HFFc6 (cell line): ENCODE measurements around the gene PLCG1. TPM values are rescaled to one million over a fixed set of nuclear protein-coding genes. Genes with fewer than 3 reads are reported as not detected.

ENCODE experiments used
- DNase-seq: peaks from one replicate; pipeline ENCODE4 v3.0.0-alpha.2; 2018
- H3K27ac Mint-ChIP-seq: 2 replicates; pipeline ENCODE4 v1.8.0; 2020; ENCODE audit warnings: mild to moderate bottlenecking, mixed read lengths
- H3K27me3 Mint-ChIP-seq: 2 replicates; pipeline ENCODE4 v1.8.0; 2021; ENCODE audit warnings: mild to moderate bottlenecking, moderate library complexity, mixed read lengths; ENCODE audit not compliant: insufficient read depth
- H3K36me3 Mint-ChIP-seq: 2 replicates; pipeline ENCODE4 v1.8.0; 2021; ENCODE audit warnings: low read depth, mixed read lengths
- H3K4me1 Mint-ChIP-seq: 2 replicates; pipeline ENCODE4 v1.8.0; 2020; ENCODE audit warnings: low read depth, mixed read lengths
- H3K4me3 Mint-ChIP-seq: 2 replicates; pipeline ENCODE4 v1.8.0; 2020; ENCODE audit warnings: mild to moderate bottlenecking, moderate library complexity, mixed read lengths
- H3K9me3 Mint-ChIP-seq: 2 replicates; pipeline ENCODE4 v1.8.0; 2020; ENCODE audit warnings: mild to moderate bottlenecking, mixed read lengths
- long read RNA-seq: library from polyadenylated mRNA; unstranded; transcript quantifications from one replicate; pipeline ENCODE4 v2.0.0, GENCODE V29; 2019
- total RNA-seq, 6 experiments: library from RNA; stranded (reverse); fragmentation: NEBNext Ultra II Directional; extraction: Animal tissue kit (Norgen Biotek cat#: 25700); gene quantifications; 2 replicates in 1 of 6; 3 replicates in 5 of 6; pipeline ENCODE4 v1.2.3, GENCODE V29; 2021
- TF ChIP-seq, protein P1 (sequence below): fragments of 200-600 bp; sonication (generic); IDR thresholded peaks from 2 replicates; pipeline ENCODE4 v1.5.0; 2021; ENCODE audit warnings: antibody characterized with exemption, mild to moderate bottlenecking

PLCG1 gene
- total RNA-seq = 10 to 100 TPM; 44.4 to 62.1 (median 50.1) TPM
- long read RNA-seq, partial matches to known transcripts = 0 of 5 reads
- long read RNA-seq, other reads (novel, unspliced or antisense) = 5 of 5 reads

DNA sequence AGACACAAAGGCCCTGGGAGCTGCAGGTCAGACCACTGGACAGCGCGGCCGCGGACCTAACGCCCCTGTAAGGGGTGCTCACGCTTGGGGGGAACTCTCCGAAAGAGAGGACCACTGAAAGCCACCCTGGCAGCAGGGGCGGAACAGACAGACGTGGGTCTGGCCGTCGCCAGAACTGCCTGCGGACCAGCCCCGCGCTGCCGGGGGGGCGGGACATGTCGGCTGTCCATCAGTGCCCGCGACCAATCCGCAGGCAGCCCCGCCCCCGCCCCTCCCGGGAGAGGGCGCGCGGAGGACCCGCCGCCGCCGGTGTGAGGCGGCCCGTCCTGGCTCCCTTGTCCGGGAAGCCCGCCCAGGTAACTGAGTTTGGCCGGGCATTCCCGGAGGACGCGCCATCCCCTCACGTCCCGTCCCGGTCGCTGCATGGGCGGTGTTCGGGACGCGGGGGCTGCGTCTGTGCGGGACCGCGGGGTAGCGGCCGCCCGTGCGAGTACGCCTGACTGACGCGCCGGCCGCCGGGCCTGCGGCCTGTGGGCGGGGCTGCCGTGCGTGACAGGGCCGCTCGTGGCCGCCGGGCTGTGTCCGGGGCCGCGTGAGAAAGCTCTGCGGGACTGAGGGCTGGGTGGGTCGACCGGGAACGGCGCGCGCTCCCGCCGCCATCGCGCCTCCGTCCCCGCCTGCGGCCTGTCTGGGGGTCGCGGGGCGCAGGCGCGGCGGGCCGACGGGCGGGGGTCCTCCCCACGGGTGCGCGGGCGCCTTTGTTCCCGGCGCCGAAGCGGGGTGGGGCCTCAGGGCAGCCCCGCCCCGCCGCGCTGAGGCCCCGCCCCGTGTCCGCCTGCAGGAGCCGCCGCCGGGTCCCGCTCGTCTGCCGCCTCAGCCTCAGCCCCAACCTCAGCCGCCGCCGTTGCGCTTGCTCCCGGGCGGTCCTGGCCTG is at the start of gene PLCG1:
TSS of gene PLCG1 (plus strand) at position 864 of the 934 bp plus-strand sequence. CDS start 99 bp downstream, outside the sequence.
- no peaks in the 10 kb centered on the region for H3K9me3 Mint-ChIP-seq
- peaks cover 6% of the 10 kb centered on the region for H3K27me3 Mint-ChIP-seq
- H3K4me1 Mint-ChIP-seq = peaks cover 45% of the 10 kb centered on the region
- no peaks in the 10 kb centered on the region; the same call in 1 of the 2 replicates for H3K36me3 Mint-ChIP-seq
- TF ChIP-seq, protein P1, sequence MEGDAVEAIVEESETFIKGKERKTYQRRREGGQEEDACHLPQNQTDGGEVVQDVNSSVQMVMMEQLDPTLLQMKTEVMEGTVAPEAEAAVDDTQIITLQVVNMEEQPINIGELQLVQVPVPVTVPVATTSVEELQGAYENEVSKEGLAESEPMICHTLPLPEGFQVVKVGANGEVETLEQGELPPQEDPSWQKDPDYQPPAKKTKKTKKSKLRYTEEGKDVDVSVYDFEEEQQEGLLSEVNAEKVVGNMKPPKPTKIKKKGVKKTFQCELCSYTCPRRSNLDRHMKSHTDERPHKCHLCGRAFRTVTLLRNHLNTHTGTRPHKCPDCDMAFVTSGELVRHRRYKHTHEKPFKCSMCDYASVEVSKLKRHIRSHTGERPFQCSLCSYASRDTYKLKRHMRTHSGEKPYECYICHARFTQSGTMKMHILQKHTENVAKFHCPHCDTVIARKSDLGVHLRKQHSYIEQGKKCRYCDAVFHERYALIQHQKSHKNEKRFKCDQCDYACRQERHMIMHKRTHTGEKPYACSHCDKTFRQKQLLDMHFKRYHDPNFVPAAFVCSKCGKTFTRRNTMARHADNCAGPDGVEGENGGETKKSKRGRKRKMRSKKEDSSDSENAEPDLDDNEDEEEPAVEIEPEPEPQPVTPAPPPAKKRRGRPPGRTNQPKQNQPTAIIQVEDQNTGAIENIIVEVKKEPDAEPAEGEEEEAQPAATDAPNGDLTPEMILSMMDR = no peak; the same call in 1 of the 2 replicates
- H3K4me3 Mint-ChIP-seq = peak within 1 kb of the TSS; percentile 90
- peak within 1 kb of the TSS; percentile 86 for H3K27ac Mint-ChIP-seq
- DNase-seq = peak; percentile 49

DNA sequence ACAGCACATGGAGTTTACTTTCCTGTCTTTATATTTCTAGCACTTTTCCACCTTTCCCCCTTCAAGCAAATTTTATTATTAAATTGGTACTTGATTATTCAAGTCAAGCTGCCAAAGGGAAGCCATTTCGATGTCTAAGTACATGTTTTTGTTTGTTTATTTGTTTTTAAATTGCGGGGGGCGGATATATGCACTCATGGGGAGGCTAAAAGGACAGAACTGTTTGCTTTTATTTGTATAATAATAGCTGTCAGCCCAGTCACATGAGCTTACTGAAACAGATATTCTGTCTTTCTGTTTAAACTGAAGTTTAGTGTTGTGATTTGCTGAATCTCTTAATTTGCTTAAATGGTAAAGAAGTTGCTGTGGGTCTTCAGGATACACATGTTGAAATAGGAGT is 49.6 kb upstream of the PLCG1 start:
- no peak for DNase-seq
- H3K36me3 Mint-ChIP-seq = peaks cover 35% of the 10 kb centered on the region

DNA sequence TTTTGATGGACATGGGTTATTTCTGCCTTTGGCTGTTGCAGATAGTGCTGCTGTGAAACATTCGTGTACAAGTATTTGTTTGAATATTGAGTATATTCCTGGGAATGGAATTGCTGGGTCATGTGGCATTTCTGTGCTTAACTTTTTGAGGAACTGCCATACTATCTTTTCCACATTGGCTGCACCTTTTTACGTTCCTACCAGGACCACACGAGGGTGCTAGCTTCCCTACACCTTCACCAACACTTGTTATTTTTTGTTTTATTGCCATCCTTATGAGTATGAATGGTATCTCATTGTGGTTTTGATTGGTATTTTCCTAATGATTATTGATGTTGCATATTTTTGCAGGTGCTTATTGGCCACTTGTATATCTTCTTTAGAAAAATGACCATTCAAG is 47.8 kb upstream of the PLCG1 start:
- Mint-ChIP-seq H3K27me3 (no peaks in the 10 kb centered on the region), H3K4me3 (no peak overlapping the region), H3K36me3 (peaks cover 33% of the 10 kb centered on the region), H3K4me1 (peaks cover 10% of the 10 kb centered on the region), H3K27ac (no peak overlapping the region), H3K9me3 (no peaks in the 10 kb centered on the region)
- DNase-seq = no peak
- TF ChIP-seq, protein P1 = peak; percentile 43

More for the DNA sequence above, 49.6 kb upstream of the PLCG1 start:
- H3K9me3 Mint-ChIP-seq = no peaks in the 10 kb centered on the region
- no peak overlapping the region for H3K4me3 Mint-ChIP-seq
- no peaks in the 10 kb centered on the region for H3K27me3 Mint-ChIP-seq
- H3K4me1 Mint-ChIP-seq = peaks cover 10% of the 10 kb centered on the region
- H3K27ac Mint-ChIP-seq = no peak overlapping the region
- TF ChIP-seq, protein P1 = no peak

DNA sequence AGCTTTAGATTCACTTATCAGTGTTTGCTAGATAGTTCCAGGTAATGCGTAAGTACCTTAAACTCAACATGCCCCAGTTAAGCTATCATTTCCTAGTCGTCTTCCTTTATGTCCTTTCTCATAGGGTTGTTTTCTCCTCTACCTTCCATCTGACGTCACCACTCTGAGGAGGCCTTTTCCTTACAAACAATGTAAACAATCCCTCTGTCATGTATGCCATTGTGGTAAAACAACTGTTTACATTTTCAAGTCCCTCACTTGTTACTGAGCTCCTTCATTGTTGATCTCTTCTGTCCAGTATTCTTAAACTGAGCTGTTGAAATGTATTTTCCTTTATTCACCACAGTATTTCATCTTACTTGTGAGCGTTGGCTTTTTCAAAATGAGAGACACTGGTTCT is 45.4 kb upstream of the PLCG1 start:
- no peaks in the 10 kb centered on the region; the same call in 1 of the 2 replicates for H3K27me3 Mint-ChIP-seq
- TF ChIP-seq, protein P1 = no peak
- H3K27ac Mint-ChIP-seq = no peak overlapping the region
- H3K9me3 Mint-ChIP-seq = no peaks in the 10 kb centered on the region
- peaks cover 26% of the 10 kb centered on the region for H3K36me3 Mint-ChIP-seq
- H3K4me3 Mint-ChIP-seq = no peak overlapping the region
- no peak for DNase-seq
- H3K4me1 Mint-ChIP-seq = peaks cover 4% of the 10 kb centered on the region

DNA sequence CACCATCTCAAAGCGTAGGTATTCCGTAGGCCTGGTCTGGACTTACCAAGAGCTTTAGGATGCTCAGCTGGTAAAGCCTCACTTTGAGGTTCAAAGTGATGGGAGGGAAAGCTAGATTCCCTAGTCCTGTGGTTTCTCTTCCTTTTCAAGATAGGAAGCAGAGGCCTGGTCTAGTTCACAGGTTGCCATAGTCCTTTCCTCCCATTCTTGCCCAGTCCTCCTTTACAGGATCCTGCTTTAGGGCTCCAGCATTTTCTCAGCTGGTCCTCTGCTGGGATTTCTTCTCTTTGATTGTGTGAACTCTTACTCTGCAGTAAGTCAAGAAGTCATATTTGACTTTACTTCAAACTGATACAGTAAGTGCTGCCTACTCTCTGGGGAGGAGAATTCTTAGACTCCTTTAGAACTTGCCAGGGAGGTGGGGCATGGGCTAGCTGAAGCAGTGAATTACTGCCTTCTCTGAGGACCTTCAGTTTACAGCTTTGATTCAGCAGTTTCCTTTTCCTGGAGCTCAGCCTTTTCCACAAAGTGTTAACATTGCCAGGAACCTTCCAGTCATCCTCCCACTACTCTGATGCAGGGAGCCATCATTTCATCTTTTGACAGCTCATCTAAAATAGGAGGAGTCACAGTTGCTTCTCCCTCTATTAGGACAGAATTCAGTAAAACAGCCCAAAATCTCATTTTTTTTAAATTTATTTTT is 42.8 kb upstream of the PLCG1 start:
- TF ChIP-seq, protein P1 = no peak
- H3K4me1 Mint-ChIP-seq = peaks cover 18% of the 10 kb centered on the region
- H3K27ac Mint-ChIP-seq = peak overlapping the region; percentile 16; the same call in 1 of the 2 replicates
- no peaks in the 10 kb centered on the region for H3K9me3 Mint-ChIP-seq
- H3K27me3 Mint-ChIP-seq = no peaks in the 10 kb centered on the region; the same call in 1 of the 2 replicates
- H3K4me3 Mint-ChIP-seq = no peak overlapping the region
- peaks cover 40% of the 10 kb centered on the region for H3K36me3 Mint-ChIP-seq
- no peak for DNase-seq
